Measurements from ENCODE around the gene GCNT1.
A peak's percentile ranks its signal among the peaks of the same experiment; 100 is the strongest.

Gene GCNT1

DNA sequence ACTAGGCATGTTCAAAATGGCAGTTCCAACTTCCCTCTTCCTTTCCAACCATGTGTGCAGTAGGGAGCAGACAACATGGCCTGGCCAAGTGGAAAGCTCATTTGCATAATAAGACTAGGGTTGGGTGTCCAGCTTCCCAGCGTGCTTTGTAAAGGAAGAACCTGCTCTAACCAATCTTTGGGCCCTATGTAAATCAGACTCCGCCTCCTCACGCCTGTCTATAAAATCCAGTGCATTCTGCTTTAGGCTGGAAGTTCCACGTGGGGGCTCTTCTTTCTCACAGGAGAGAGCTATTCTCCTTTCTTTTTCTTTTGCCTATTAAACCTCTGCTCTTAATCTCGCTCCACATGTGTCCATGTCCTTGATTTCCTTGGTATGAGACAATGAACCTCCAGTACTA is 83.4 kb downstream of the GCNT1 start:
- no peak for DNase-seq

DNA sequence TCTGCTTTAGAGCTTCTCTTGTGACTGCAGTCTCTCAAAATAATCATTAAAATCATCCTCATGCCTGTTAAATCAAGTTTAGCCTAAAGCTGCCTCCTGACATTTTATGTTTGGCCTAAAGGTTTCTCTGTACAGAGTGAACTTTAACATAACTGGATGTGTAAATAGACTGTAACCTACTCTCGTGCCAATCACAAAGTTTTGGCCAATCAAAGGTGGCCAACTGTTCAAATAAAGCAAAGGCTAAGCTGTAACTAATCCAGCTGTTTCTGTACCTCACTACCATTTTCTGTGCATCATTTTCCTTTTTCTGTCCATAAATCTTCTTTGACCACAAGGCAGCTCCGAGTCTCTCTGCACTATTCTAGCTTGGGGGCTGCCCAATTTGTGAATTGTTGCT is 86.2 kb downstream of the GCNT1 start:
- peak in 1 of 4 experiments; percentile 53 for DNase-seq

DNA sequence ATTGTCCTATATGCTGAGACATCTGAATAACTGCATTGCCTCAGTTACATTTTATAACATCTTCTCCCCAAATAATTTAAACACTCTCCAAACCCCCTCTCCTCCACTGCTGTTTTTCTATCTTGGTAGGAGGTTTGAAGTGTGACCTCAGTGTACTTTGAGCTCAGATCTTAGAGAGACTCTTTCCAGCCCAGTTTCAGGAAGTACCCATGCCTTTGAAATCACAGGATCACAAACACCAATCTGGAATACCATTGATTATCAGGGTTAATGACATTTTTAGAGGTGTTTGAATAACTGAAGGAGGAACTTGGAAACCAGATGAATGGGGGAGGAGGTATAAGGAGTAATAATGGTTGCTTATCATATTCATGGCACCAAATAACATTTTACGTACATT is 93.2 kb downstream of the GCNT1 start:
- DNase-seq: no peak

DNA sequence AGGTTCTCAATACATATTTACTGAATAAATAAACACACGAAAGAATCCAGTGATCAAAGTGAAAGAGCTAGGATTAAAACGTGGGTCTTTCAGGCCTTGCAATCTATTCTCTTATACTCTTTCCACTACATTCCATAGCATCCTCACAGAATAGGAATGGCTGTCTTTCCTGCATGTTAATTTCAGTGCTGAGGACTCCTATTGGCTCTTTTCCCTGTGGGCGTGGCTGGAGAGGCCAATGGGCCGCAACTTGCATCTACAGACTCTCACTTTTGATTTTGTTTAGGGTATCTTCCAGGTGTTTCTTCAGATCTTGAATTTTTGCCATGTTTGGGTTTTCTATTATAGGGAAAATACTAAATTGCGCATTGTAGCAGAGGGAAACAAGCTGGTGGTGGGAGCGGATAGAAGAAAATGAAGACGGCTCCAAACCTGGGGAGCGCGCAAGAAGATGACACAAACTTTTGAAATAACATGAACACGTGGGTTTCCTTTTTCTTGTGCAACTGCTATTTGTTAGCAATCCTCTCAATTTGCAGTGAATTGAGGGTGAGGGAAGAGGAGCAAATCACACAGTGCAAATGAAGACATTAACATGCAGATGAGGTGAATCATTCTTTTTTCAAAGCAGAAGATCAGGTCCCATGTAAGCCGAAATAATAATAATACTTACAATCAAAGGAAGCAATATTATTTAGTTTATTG is 93.9 kb downstream of the GCNT1 start:
- peak in 3 of 4 experiments; percentile 25 to 55 (median 55) for DNase-seq

DNA sequence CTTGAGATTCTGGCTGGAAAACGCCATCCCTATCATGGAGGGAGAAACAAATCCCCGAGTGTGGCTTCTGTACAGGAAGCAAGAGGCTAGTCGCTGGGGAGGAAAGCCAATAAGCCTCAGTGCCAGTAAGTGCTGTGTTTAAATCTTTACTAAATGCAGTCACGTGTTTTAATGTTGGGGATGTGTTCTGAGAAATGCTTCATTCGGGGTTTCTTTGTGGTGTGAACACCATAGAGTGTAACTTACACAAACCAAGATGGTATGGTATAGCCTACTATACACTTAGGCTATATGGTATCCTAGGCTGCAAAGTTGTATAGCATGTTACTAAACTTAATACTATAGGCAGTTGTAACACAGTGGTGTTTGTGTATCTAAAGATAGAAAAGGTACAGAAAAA is 94.7 kb downstream of the GCNT1 start:
- no peak for DNase-seq

All from suppressor macrophage (primary cell).